T-cell (primary cell): ENCODE data around the gene MAP1B. TPM values are rescaled to one million over a fixed set of nuclear protein-coding genes. Genes with fewer than 3 reads are reported as not detected.

Source experiments
- ATAC-seq, 4 experiments: fragments of 200-7000 bp in 3 of 4; fragments of 150-1000 bp in 1 of 4; cut with Tn5 transposase; replicated peaks in 1 of 4; 1 replicate in 3 of 4; 2 replicates in 1 of 4; pipeline ENCODE4 v1.10.0; 2021; ENCODE audit warnings: moderate library complexity in 3 of 4, mild to moderate bottlenecking in 2 of 4, moderate number of reproducible peaks in 1 of 4
- CTCF ChIA-PET, 2 donors: fragments of 300-600 bp; sonication (Branson Sonifier 250); formaldehyde crosslinking; loops; one replicate each; lab custom pipeline; 2022; ENCODE audit warnings: antibody characterized with exemption in 2 of 2; lab: Charles Lee
- POLR2A ChIA-PET, 2 donors: fragments of 300-600 bp; sonication (Branson Sonifier 250); formaldehyde crosslinking; loops; one replicate each; lab custom pipeline; 2022; ENCODE audit warnings: antibody characterized with exemption in 2 of 2; lab: Charles Lee
- DNase-seq, 35 experiments: peaks; one replicate each; pipeline versions ENCODE4 v3.0.0 to v3.0.0-alpha.2; 2013 to 2023
- H3K27ac ChIP-seq: one replicate; pipeline ENCODE4 v1.5.1; 2013; ENCODE audit warnings: low read length
- H3K27me3 ChIP-seq, 2 experiments: replicated peaks in 1 of 2; 1 replicate in 1 of 2; 2 replicates in 1 of 2; pipeline versions ENCODE4 v1.6.1 to v1.7.0; 2013; ENCODE audit warnings: low read length in 1 of 2, mixed read lengths in 1 of 2; ENCODE audit not compliant: control insufficient read depth in 2 of 2, insufficient read depth in 2 of 2; ENCODE audit errors: extremely low read depth in 1 of 2
- H3K36me3 ChIP-seq, 2 donors: 1 replicate in 1 of 2; 2 replicates in 1 of 2; pipeline versions ENCODE4 v1.6.1 to v1.7.0; 2013; ENCODE audit warnings: low read length in 1 of 2; ENCODE audit not compliant: control insufficient read depth in 2 of 2, insufficient read depth in 1 of 2; ENCODE audit errors: extremely low read depth in 1 of 2
- H3K4me1 ChIP-seq, 2 experiments: 1 replicate in 1 of 2; 2 replicates in 1 of 2; pipeline versions ENCODE4 v1.6.1 to v1.7.0; 2013; ENCODE audit warnings: low read length in 2 of 2, mixed read lengths in 1 of 2; ENCODE audit not compliant: insufficient read depth in 2 of 2, control insufficient read depth in 1 of 2; ENCODE audit errors: extremely low read depth in 1 of 2
- H3K4me3 ChIP-seq, 2 donors: 1 replicate in 1 of 2; 2 replicates in 1 of 2; pipeline versions ENCODE4 v1.5.1 to v1.7.0; 2013; ENCODE audit warnings: mild to moderate bottlenecking in 2 of 2, low read length in 1 of 2, moderate library complexity in 1 of 2; ENCODE audit not compliant: control insufficient read depth in 1 of 2; ENCODE audit errors: extremely low read depth in 1 of 2
- H3K9me3 ChIP-seq: 2 replicates; pipeline ENCODE4 v1.7.0; 2013
- H3K27ac Mint-ChIP-seq, 2 donors: one replicate each; pipeline ENCODE4 v1.8.0; 2020 to 2021; ENCODE audit warnings: mild to moderate bottlenecking in 2 of 2, mixed read lengths in 2 of 2
- H3K27me3 Mint-ChIP-seq, 2 donors: one replicate each; pipeline ENCODE4 v1.8.0; 2021 to 2022; ENCODE audit warnings: mixed read lengths in 2 of 2
- H3K36me3 Mint-ChIP-seq: one replicate; pipeline ENCODE4 v1.8.0; 2021; ENCODE audit warnings: mixed read lengths
- H3K4me1 Mint-ChIP-seq, 3 donors: one replicate each; pipeline ENCODE4 v1.8.0; 2020 to 2022; ENCODE audit warnings: mixed read lengths in 3 of 3, mild to moderate bottlenecking in 1 of 3
- H3K4me3 Mint-ChIP-seq, 3 donors: one replicate each; pipeline ENCODE4 v1.8.0; 2020 to 2022; ENCODE audit warnings: mild to moderate bottlenecking in 3 of 3, mixed read lengths in 3 of 3, moderate library complexity in 3 of 3
- H3K9me3 Mint-ChIP-seq, 3 donors: one replicate each; pipeline ENCODE4 v1.8.0; 2020 to 2022; ENCODE audit warnings: mixed read lengths in 3 of 3
- WGBS: methylation state at CpG from one replicate; pipeline ENCODE4 v1.1.5; 2013; ENCODE audit warnings: missing lambda C conversion rate; ENCODE audit not compliant: insufficient coverage; 5-methylcytosine and 5-hydroxymethylcytosine counted together
- total RNA-seq, 35 experiments: library from RNA in 6 of 35; stranded (reverse) in 6 of 35; fragments of 120-200 nt in 1 of 35; gene quantifications; one replicate each; pipeline versions ENCODE4 v1.2.1 to v1.2.4 and lab custom pipeline; 2013 to 2026

Gene MAP1B
- total RNA-seq, 5 donors from 2014 or later (not counting 1 experiment from before 2014, with no cell fraction given): 0.33 to 0.98 (median 0.47) TPM; not detected in 2

DNA sequence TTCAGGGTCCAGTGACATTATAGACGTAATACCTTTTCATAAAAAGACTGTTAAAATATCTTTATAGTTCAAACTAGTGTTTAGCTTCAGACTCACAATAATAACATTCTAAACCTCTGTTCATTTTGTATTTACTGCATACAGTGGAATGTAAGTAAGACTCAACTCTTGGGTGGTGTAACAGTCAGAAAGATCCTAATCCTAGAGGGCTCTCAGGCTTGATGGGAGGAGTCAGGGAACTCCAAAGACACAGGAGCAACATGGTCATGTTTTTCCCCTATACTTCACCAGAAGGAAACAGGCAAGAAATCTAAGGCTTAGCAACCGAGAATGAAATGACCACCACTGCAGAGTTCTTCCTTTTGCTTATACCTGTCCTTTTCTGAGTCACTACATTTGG lies 130.1 kb downstream of the MAP1B start:
- no peaks in the 10 kb centered on the region for H3K27me3 Mint-ChIP-seq
- H3K4me3 Mint-ChIP-seq: no peak overlapping the region
- Histone ChIP-seq H3K36me3 (peaks cover 0 to 6% of the 10 kb centered on the region in 2 donors), H3K9me3 (no peaks in the 10 kb centered on the region), H3K4me3 (no peak overlapping the region), H3K27me3 (no peaks in the 10 kb centered on the region), H3K27ac (no peak overlapping the region), H3K4me1 (peaks cover 8 to 13% of the 10 kb centered on the region in 2 experiments)
- ChIA-PET POLR2A (interaction anchor here in 1 of 2 donors (0.6 kb wide), 1 partner anchor 75 kb away, joined by 3 read pairs; no protein-coding TSS in a partner anchor), CTCF (no interaction called here)
- H3K9me3 Mint-ChIP-seq: no peaks in the 10 kb centered on the region
- DNase-seq (no peak), ATAC-seq (no peak)
- WGBS: no CpG with 5 or more reads among the region's 2 CpGs
- peaks cover 47% of the 10 kb centered on the region for H3K36me3 Mint-ChIP-seq
- H3K27ac Mint-ChIP-seq: no peak overlapping the region
- peaks cover 25 to 42% (median 41%) of the 10 kb centered on the region in 3 donors for H3K4me1 Mint-ChIP-seq

DNA sequence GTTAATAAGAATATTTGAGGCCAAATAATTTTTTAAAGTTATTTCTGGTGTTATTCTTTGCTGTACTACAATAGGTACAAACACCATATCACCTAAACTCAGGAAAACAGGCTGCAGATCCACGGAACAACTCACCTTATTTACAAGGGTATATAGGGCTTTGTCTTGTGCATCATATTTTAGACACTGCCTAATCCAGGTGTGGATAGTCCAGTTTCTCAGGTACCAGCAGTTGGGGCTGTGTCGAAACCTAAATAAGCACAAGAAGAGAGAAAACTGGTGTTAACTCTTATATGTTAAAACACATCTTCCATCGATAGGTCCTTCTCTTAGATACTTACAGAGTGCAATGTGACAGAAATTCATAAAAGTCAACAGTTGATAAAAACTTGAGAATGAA lies 130.6 kb downstream of the MAP1B start:
- no peaks in the 10 kb centered on the region for H3K9me3 ChIP-seq
- H3K27me3 Mint-ChIP-seq: no peaks in the 10 kb centered on the region
- WGBS: no CpG with 5 or more reads among the region's 3 CpGs
- no peaks in the 10 kb centered on the region for H3K9me3 Mint-ChIP-seq
- H3K36me3 Mint-ChIP-seq: peaks cover 47% of the 10 kb centered on the region
- no peak overlapping the region for H3K4me3 Mint-ChIP-seq
- DNase-seq (no peak), ATAC-seq (no peak)
- no peak overlapping the region for H3K27ac Mint-ChIP-seq
- no peaks in the 10 kb centered on the region for H3K27me3 ChIP-seq
- H3K4me1 ChIP-seq: peaks cover 4 to 9% of the 10 kb centered on the region in 2 experiments
- ChIA-PET CTCF (interaction anchor here in 1 of 2 donors (1.2 kb wide), 1 partner anchor 11 kb away, joined by 3 read pairs; no protein-coding TSS in a partner anchor), POLR2A (interaction anchor here in 1 of 2 donors (0.6 to 0.9 kb wide), 2 partner anchors 35 to 75 kb away, joined by 3 read pairs; no protein-coding TSS in a partner anchor)
- peaks cover 21 to 37% (median 36%) of the 10 kb centered on the region in 3 donors for H3K4me1 Mint-ChIP-seq
- H3K4me3 ChIP-seq: no peak overlapping the region
- peaks cover 0 to 6% of the 10 kb centered on the region in 2 donors for H3K36me3 ChIP-seq
- no peak overlapping the region for H3K27ac ChIP-seq

DNA sequence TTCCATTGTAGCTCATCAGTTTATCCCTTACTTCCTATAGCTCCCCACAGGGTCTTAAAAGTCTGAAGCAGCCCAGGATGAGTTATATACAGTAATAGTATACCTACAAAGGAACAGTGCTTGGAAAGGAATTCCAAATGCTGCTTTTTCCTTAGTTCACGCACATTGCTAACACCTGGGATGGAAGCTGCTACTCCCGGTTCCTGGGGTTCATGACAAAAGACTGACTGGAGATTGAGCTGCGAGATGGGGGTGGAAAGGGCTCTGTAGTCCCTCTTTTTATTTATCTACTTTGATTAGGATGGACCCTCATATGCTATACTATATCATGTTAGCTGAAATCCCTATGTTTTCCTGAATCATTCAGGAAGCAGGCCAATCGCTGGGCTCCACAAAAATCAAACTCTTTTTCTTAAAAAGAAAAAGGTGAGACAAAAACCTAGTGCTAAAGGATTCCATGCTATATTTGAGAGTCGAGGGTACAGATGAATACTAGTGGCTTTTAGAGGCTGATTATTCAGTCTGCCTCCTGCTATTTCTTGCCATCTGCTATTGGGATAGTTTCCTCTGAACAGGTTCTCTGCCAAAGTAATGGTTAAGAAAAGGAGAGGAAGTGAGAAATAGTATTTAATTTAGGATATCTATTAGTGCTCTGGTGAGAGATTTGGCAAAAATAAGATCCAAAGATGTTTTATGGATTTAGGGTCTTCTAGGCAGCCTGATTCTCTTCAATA lies 131.6 kb downstream of the MAP1B start:
- WGBS: 100% methylated on average over 1 of the region's 5 CpGs
- CTCF ChIA-PET: interaction anchor here in 1 of 2 donors (1.2 kb wide), 1 partner anchor 10 kb away, joined by 3 read pairs; no protein-coding TSS in a partner anchor
- H3K36me3 Mint-ChIP-seq: peaks cover 47% of the 10 kb centered on the region

DNA sequence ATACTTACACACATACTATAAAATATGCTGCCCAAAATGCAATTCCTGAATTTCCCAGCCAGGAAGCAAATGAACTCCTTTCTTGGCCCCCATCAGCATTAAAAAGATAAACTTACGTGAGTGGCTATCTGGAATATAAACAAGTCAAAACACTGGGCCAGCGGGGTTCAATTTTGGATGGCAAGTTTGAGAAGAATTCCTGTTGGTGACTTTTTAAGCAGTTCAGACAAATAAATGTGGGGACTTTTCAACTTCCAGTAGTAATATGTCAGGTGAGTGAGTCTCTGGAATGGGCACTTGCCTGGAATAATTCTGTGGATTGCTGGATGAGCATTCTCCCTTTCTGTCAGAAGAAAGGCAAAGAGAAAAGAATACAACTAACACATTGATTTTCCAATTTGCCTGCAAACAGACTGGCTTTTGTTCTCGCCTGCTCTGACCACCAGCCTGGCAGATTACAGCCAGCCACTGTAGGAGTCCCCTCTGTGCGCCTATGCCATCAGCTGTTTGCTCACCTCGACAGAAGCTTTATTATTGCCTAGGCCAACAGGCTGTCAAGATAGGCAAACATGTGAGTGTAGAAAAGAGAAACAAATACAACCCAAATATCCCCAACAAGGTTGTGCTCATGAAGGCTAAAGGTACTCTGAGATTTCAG lies 134.2 kb downstream of the MAP1B start:
- CTCF ChIA-PET: no interaction called here
- DNase-seq: no peak

More for the DNA sequence above, 131.6 kb downstream of the MAP1B start:
- H3K27me3 Mint-ChIP-seq: no peaks in the 10 kb centered on the region
- no peak for ATAC-seq
- no peaks in the 10 kb centered on the region for H3K9me3 Mint-ChIP-seq
- H3K27ac Mint-ChIP-seq: no peak overlapping the region
- Histone ChIP-seq H3K27ac (no peak overlapping the region), H3K4me1 (peaks cover 0 to 5% of the 10 kb centered on the region in 2 experiments), H3K4me3 (no peak overlapping the region), H3K27me3 (no peaks in the 10 kb centered on the region), H3K36me3 (peaks cover 0 to 6% of the 10 kb centered on the region in 2 donors), H3K9me3 (no peaks in the 10 kb centered on the region)
- DNase-seq: no peak
- POLR2A ChIA-PET: interaction anchor here in 1 of 2 donors (0.9 kb wide), 1 partner anchor 36 kb away, joined by 3 read pairs; no protein-coding TSS in a partner anchor
- H3K4me3 Mint-ChIP-seq: no peak overlapping the region
- H3K4me1 Mint-ChIP-seq: peaks cover 16 to 31% (median 29%) of the 10 kb centered on the region in 3 donors

DNA sequence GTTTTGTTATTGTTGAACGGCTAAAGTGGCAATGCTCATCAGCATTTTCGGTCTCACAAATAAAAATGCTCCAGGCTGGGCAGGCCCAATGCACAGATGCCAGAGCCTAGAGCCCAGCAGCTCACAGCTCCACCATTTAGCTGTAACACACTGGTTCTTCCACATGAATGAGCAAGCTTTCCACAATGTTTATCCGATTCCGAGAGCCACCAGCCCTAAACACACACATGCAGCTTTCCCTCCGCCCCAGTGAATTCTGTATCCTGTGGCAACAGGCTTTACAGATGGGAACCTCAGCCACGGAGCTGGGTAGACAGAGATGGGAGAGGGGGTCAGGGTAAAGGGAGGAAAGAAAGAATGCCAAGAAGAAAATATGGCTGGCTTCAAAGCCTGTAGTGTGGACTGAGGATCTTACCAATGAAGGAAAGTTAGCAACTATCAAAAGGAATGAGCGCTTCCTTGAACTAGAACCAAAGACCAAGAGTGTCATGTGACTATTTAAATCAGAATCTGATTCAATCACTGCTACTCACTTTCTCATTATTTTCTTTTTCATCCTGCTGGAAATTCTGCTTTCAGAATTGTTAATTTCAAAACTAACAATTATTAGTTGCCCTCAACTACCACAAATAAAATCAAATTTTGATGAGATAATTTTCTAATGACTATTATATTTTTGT lies 135.7 kb downstream of the MAP1B start:
- Histone ChIP-seq H3K27ac (no peak overlapping the region), H3K4me1 (no peaks in the 10 kb centered on the region), H3K27me3 (no peaks in the 10 kb centered on the region), H3K9me3 (no peaks in the 10 kb centered on the region), H3K36me3 (peaks cover 0 to under 1% of the 10 kb centered on the region in 2 donors), H3K4me3 (no peak overlapping the region)
- ATAC-seq (no peak), DNase-seq (no peak)
- peaks cover 17 to 20% (median 17%) of the 10 kb centered on the region in 3 donors for H3K4me1 Mint-ChIP-seq
- 100% methylated on average over 3 of the region's 7 CpGs for WGBS
- H3K4me3 Mint-ChIP-seq: no peak overlapping the region
- POLR2A ChIA-PET: no interaction called here
- CTCF ChIA-PET: interaction anchor here in 1 of 2 donors (0.5 kb wide), 1 partner anchor 17 kb away, joined by 6 read pairs; no protein-coding TSS in a partner anchor
- H3K27ac Mint-ChIP-seq: no peak overlapping the region
- peaks cover 19% of the 10 kb centered on the region for H3K36me3 Mint-ChIP-seq
- H3K27me3 Mint-ChIP-seq: no peaks in the 10 kb centered on the region
- H3K9me3 Mint-ChIP-seq: no peaks in the 10 kb centered on the region

More for the DNA sequence above, 134.2 kb downstream of the MAP1B start:
- no peaks in the 10 kb centered on the region for H3K4me1 ChIP-seq
- H3K4me1 Mint-ChIP-seq: peaks cover 12 to 16% (median 14%) of the 10 kb centered on the region in 3 donors
- H3K27ac ChIP-seq: no peak overlapping the region
- no peaks in the 10 kb centered on the region for H3K9me3 Mint-ChIP-seq
- no peaks in the 10 kb centered on the region for H3K27me3 ChIP-seq
- H3K4me3 ChIP-seq: no peak overlapping the region
- H3K27me3 Mint-ChIP-seq: no peaks in the 10 kb centered on the region
- peaks cover 34% of the 10 kb centered on the region for H3K36me3 Mint-ChIP-seq
- ATAC-seq: no peak
- H3K27ac Mint-ChIP-seq: no peak overlapping the region
- WGBS: 100% methylated on average over 1 of the region's 5 CpGs
- H3K9me3 ChIP-seq: no peaks in the 10 kb centered on the region
- H3K4me3 Mint-ChIP-seq: no peak overlapping the region
- H3K36me3 ChIP-seq: peaks cover 0 to 6% of the 10 kb centered on the region in 2 donors
- POLR2A ChIA-PET: no interaction called here

DNA sequence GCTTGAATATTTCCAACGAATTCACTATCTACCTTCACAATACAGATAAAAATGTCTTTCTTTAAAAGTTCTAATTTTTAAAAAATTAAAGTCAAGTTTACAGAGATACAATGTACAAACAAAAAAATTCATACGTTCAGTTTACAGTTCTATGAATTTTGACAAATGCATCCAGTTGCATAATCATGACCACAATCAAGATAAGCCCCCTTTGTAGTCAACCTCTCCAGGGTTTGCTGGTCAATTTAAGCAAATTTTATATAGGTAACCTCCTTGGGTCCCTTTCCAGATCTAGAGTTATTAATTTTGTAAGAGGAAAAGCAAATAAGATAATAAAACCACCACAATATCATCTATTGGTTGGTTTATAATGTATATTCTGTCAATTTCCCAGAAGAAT lies 136.4 kb downstream of the MAP1B start:
- no peaks in the 10 kb centered on the region for H3K9me3 ChIP-seq
- H3K4me1 ChIP-seq: no peaks in the 10 kb centered on the region
- H3K27me3 ChIP-seq: no peaks in the 10 kb centered on the region
- H3K4me3 ChIP-seq: no peak overlapping the region
- no peak overlapping the region for H3K27ac ChIP-seq
- Mint-ChIP-seq H3K27ac (no peak overlapping the region), H3K4me3 (no peak overlapping the region), H3K4me1 (peaks cover 17 to 20% (median 18%) of the 10 kb centered on the region in 3 donors), H3K36me3 (peaks cover 12% of the 10 kb centered on the region), H3K9me3 (no peaks in the 10 kb centered on the region), H3K27me3 (no peaks in the 10 kb centered on the region)
- POLR2A ChIA-PET: no interaction called here
- H3K36me3 ChIP-seq: no peaks in the 10 kb centered on the region
- WGBS: no CpG with 5 or more reads among the region's 2 CpGs
- CTCF ChIA-PET: interaction anchor here in 1 of 2 donors (0.5 kb wide), 1 partner anchor 465 kb away, joined by 4 read pairs; no protein-coding TSS in a partner anchor
- ATAC-seq (no peak), DNase-seq (no peak)
